ENCODE results near the gene FNDC3B.

GRCh38 chr3:172176061-172176770, 136.8 kb downstream of the FNDC3B start:
- TF ChIP-seq CTCF (IDR thresholded peaks at IDR 0.05; ENCODE audit: control extremely low read depth in 1 of 3, insufficient read depth in 1 of 3, low read depth in 1 of 3, low read length in 3 of 3) (no peak), EP300 (IDR thresholded peaks at IDR 0.05; ENCODE audit: borderline replicate concordance in 1 of 2, low read depth in 2 of 2, low read length in 2 of 2) (no peak), KDM1A (IDR thresholded peaks at IDR 0.05; ENCODE audit: borderline replicate concordance, low read length) (no peak), RNF2 (IDR thresholded peaks at IDR 0.05; ENCODE audit: borderline replicate concordance, low read depth, low read length, missing control alignments, poor library complexity, severe bottlenecking) (no peak), EZH2 (IDR thresholded peaks at IDR 0.05; ENCODE audit: low read depth, low read length, severe bottlenecking) (no peak), JUN (IDR thresholded peaks at IDR 0.05; ENCODE audit: low read depth, low read length) (no peak), POLR2A (IDR thresholded peaks at IDR 0.05; ENCODE audit: control extremely low read depth in 1 of 2, low read depth in 2 of 2, low read length in 2 of 2) (no peak), USF2 (IDR thresholded peaks at IDR 0.05; ENCODE audit: low read length) (no peak)
